NCI-H128 (cell line): Measurements from ENCODE around the gene KAT6B.
"Not testable (repeated sequence)": the region's sequence is repeated elsewhere in the genome, so short reads cannot be mapped to it uniquely, and the experiment has no call there.

Experiments
- DNase-seq: peaks from one replicate; lab custom pipeline; 2025; ENCODE audit not compliant: unreplicated experiment; lab: John Stamatoyannopoulos, UW

Gene KAT6B

DNA sequence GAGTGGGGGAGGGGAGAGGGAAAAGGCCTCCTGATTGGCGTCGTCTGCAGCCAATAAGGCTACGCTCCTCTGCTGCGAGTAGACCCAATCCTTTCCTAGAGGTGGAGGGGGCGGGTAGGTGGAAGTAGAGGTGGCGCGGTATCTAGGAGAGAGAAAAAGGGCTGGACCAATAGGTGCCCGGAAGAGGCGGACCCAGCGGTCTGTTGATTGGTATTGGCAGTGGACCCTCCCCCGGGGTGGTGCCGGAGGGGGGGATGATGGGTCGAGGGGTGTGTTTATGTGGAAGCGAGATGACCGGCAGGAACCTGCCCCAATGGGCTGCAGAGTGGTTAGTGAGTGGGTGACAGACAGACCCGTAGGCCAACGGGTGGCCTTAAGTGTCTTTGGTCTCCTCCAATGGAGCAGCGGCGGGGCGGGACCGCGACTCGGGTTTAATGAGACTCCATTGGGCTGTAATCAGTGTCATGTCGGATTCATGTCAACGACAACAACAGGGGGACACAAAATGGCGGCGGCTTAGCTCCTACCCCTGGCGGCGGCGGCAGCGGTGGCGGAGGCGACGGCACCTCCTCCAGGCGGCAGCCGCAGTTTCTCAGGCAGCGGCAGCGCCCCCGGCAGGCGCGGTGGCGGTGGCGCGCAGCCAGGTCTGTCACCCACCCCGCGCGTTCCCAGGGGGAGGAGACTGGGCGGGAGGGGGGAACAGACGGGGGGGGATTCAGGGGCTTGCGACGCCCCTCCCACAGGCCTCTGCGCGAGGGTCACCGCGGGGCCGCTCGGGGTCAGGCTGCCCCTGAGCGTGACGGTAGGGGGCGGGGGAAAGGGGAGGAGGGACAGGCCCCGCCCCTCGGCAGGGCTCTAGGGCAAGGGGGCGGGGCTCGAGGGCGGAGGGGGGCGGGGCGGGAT lies at the start of gene KAT6B:
Gene KAT6B (plus strand): TSS at position 459 of the 903 bp plus-strand sequence. CDS start 16,258 bp downstream, outside the sequence.
- DNase-seq: peak; percentile 97

DNA sequence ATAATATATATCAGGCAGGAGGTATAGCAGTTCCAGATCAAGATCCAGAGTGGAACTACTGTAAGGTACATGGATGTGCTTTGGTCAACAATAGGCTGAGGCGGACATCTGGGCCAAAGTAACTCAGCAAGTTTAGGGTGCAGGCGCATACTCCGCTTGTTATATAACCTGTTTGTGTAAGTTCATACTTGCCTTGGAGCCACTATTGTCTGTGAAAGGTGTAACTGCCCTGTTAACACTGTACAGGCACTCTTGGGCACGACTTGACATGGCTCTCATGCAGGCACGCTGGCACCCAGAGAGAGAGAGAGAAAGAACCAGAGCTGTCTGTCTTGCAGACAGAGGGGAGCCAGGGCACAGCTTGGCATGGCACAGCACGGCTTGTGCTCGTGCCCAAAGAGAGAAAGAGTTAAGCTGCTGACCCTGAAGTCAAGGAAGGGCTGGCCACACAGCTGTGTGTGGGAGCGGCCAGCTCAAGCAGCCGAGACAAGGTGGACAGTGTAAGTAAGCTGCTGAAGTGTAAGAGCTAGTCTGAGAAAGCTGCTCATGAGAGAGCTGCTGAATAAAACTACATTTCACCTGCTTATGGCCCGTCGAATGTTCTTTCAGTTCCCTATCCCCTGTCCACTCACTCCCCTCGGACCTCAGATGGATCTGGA lies 47.8 kb upstream of the KAT6B start:
- no peak for DNase-seq

DNA sequence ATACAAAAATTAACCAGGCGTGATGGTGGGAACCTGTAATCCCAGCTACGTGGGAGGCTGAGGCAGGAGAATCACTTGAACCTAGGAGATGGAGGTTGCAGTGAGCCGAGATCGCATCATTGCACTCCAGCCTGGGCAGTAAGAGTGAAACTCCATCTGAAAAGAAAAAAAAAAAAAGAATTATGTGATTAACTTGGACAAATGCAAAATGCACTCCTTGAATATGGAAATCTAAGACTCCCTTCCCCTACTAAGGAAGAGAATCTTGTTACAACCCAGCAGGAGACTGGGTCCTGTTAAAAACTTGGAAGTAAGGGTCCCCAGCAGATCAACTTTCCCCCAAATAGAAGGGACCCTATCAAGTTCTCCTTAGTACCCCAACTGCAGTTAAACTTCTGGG lies 44.5 kb upstream of the KAT6B start:
- not testable (repeated sequence) for DNase-seq

DNA sequence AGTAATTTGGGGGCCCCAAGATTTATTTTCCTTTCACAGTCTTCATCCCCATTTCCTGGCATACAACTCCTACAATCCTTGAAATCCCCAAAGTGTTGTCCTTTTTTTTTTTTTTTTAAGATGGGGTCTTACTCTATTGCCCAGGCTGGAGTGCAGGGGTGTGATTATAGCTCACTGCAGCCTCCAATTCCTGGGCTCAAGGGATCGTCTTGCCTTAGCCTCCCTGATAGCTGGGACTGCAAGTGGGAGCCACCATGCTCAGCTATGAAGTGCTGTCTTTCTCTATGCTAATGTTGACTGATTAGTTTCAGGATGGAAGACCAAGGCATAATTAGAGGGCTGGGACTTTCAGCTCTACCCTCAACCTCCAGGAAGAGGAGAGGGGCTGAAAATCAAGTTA lies 41.9 kb upstream of the KAT6B start:
- no peak for DNase-seq

DNA sequence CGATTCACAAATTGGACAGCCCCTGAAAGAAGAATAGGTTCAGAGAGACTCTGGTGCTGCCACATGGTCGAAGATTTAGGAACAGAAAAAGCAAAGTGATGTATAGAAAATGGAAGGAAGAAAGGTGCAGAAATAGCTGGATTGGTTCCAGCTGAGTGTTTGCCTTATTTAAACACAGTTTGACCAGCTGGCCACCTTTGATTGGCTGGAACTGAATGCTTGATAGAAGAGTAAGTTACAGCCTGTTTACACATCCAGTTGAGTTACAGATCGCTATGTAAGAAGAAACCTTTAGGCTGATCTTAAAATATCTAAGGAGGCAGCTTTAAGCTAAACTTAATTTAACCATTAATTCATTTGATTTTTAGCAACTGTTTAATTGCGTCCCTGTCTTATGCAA lies 40.3 kb upstream of the KAT6B start:
- no peak for DNase-seq

DNA sequence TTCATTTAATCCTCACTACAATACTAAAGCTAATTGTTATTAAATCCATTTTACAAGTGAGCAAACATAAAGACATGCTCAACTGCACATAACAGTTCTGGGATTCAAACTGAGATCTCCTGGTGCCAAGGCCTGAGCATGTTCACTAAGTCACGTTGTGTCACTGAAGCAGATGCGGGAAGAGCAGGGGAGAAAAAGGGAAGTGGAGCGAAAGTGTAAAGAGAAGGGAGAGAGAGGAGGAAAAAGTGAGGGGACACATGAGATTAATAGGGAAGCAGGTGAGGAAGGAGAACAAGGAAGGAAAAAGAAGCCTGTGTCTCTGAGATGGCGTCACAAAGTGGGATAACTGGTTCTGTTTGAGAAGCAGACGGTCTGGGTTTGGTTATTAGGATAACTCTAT lies 38.9 kb upstream of the KAT6B start:
- no peak for DNase-seq

DNA sequence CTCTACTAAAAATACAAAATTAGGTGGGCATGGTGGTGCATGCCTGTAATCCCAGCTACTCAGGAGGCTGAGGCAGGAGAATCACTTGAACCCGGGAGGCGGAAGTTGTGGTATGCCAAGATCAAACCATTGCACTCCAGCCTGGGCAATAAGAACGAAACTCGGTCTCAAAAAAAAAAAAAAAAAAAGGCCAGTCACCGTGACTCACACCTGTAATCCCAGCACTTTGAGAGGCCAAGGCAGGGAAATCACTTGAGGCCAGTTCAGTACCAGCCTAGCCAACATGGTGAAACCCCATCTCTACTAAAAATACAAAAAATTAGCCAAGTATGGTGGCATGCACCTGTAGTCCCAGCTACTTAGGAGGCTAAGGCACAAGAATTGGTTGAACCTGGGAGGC lies 34.4 kb upstream of the KAT6B start:
- DNase-seq: not testable (repeated sequence)

DNA sequence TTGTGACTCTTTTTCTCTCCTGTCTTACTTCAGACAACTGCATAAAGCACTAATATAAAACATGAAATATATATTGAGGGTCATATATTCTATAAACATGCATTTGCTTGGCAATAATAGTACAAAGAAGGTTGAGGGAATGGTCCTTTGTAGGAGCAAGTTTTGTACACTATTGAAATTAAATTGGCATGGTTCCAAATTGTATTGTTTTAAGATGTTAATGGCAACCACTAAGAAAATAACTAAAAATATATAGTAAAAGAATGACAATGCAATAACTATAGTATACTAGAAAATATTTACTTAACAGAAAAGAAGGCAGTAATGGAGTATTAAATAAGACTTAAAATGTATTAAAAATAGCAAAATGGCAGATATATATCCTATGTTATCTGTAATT lies 33.7 kb upstream of the KAT6B start:
- DNase-seq: no peak

DNA sequence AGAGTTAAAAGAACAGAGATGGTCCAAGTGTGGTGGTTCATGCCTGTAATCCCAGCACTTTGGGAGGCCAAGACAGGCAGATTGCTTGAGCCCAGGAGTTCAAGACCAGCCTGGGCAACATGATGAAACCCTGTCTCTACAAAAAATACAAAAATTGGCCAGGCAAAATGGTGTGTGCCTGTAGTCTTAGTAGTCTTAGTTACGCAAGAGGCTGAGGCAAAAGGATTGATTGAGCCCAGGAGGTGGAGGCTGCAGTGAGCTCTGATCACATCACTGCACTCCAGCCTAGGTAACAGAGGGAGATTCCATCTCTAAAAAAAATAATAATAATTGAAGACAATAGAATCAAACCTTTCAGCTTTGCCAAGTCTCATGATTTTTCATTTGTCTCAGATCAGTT lies 33.2 kb upstream of the KAT6B start:
- DNase-seq: not testable (repeated sequence)

DNA sequence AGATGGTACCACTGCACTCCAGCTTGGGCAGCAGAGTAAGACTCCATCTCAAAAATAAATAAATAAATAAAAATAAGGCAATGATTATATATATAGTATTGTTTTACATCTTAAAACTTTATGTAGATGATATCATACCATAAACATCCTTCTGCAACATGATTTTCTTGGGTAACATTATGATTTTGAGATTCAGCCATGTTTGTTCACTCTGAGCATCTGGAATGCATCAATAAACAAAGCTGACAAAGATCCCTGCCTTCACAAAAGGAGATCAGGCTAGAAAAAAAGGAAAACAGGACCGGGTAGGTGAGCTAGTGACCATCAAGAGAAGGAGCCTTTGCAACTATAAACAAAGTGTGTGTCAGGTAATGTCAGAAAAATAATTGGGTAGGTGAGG lies 31.9 kb upstream of the KAT6B start:
- DNase-seq: no peak

DNA sequence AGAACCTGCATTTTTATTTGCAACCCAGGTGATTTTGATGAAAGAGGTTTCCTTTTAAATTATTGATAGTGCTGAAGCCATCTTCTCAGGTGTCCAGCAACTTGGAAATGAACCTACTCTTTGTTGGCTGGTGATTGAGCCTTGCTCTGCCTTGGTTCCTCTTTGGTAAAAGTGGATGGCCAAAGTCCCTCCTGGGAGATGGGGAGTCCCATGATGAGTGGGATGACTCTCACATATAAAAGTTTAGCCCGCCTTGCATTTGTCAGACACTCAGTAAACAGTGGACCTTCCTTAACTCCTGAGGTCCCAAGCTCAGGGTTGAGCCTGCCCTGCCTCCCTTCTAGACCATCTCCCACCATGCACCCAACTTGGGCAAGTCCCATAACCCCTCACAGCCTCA lies 28.9 kb upstream of the KAT6B start:
- no peak for DNase-seq

DNA sequence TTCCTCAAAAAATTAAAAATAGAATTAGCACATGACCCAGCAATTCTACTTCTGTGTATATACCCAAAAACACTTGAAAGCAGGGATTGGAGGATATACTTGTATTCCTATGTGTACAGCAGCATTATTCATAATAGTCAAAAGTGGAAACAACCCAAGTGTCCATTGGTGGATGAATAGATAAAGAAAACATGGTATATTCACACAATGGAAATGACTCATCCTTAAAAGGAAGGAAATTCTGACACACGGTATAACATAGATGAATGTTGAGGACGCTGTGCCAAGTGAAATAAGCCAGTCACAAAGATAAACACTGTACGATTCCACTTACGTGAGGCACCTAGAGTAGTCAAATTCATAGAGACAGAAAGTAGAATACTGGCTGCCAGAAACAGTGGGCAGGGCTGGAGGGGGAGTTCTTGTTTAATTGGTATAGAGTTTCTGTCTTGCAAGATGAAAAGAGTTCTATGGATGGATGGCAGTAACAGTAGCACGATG lies 26.6 kb upstream of the KAT6B start:
- DNase-seq: no peak

DNA sequence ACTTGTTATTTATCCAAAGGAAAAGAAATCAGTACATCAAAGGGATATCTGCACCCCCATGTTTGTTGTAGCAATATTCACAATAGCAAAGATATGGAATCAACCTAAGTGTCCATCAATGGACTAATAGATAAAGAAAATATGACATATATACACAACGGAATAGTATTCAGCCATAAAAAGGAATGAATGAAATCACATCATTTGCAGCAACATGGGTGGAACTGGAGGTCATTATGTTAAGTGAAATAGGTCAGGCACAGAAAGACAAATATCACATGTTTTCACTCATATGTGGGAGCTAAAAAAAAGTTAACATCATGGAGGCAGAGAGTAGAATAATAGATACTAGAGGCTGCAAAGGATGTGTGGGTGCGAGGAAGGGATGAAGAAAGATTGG lies 25.0 kb upstream of the KAT6B start:
- no peak for DNase-seq

DNA sequence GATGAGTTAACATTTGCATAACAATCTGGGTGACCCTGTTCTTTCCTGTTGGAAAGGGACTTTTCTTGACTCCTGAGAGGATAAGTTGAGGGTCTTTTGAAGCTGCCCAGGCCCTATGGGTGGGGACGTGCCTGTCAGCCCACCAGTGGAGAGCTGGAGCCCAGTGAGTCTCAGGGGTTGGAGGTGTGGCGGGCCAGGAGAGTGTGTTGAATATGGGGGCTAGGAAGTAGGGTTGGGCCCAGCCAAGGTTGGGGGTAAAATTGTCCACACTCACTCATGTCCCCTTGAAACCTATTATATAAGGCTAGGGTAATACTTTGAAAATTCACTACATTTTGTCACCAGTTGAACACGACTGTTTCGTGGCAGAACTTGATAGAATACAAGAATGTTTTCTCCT lies 17.9 kb upstream of the KAT6B start:
- DNase-seq: no peak

DNA sequence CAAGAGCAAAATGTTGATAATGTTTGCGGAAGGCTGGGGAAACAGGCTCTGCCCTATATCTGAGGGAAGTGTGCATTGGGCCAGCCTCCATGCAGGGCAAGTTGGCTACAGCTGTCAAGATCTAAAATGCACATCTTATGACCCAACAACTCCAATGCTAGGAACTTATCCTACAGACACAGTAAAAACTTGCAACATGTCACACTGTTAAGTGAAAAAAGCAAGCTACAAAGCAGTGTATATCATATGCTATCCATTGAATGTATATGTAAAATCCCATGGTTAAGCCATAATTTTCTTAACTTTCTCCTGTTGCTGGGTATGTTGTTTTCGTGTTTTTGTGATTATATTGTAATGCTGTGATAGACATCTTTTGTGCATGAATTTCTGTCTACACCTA lies 16.3 kb upstream of the KAT6B start:
- no peak for DNase-seq

DNA sequence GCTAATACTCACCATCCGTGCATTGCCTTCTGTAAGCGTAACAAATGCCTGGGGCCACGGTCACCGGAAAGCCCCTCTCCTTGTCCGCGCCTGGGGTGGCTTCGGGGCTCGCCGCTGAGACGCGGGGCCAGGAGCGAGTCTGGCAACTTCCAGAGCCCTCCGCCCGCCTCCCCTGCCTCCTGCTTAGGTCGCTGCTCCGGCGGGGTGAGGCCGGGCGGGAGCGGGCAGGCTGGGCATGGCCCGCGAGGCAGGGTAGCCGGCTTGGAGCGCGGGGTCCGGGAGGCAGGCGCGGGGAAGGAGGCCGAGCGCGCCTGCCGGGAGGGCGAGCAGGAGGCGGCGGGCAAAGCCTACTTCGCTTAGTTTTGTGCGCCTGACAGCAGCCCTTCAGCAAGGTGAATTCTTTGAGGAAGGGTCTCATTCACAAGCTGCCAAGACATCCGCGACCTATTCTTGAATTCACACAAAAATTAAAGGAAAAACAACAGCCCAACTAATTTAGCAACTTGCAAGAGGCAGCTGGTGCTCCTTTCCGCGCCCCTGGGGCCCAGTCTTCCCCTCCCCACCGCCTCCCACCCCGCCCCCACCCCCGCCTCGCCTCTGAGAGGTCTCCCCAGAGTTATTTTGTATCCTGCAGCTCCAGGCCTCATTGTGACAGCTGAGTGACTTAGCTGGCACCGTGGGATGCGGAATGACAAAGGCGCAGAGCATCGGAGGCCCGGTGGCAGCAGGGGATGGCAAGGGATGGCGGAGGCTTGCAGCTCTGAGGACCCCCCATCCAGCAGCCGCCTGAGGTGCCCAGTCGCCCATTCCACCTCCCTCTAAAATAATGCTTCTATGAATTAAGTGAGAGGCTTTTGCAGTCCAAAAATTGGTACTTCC lies 12.8 kb upstream of the KAT6B start:
- no peak for DNase-seq

DNA sequence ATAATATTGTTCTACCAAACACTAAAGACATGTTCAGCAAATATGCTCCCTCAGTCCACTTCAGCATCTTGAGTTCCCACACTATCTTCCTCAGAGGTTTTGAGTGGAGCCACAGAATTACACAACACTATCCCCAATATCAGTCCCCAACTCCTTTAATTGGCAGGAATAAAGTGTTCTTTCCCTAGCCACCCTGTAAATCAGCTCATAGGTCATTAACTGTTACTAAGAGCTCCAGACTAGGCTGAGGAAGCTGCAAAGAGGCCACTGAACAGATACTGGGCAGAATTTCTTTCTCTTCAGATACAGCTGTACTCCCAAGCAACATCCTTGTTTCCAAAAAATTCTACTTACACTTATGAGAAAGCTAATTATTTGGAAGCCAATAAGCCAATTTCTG lies 11.6 kb upstream of the KAT6B start:
- DNase-seq: no peak

DNA sequence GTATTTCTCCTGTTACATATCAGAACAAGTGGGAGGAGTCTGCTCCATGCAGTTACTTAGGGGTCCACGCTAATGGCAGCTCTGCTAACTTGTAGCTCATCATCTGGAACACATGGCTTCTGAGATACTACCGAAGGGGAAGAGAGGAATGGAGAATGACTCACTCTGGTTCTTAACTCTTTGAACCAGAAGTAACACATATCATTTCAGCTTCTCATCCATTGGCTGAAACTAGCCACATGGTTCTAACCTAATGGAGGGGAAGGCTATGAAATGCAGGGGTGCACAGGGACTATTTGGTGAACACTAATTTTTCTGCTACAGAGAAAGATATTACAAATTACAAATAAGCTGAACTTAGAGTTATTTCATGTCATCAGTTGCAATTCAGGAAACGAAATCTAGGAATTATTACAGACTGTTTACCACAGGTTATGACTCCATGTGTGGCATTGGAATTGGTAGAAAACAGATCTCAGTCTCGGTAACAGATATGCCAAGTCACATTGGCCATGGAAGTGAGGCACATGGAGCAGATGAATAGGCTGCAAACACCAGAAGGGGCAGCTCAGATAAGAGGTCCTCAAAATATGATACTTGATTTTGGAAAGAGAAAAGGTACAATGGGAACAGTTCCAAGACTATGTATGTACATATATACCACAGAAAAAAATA lies 9.4 kb upstream of the KAT6B start:
- DNase-seq: no peak

DNA sequence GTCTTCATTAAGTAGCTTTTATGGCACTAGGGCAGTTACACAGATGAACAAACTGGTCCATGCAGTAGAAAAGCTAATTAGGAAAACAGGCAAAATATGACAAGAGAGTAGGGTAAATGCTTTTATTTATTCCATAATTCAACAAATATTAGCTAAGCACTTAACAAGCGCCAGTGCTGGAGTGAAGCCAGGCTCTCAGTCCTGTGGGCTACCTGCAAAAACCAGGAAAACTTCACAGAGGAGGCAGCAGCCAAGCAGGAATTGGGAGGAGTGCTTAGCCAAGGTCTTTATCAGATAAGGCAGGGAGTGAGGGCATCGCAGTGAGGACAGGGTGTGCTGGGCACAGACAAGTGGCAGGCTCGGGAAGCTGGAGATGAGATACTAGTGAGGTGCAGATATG lies 4.9 kb upstream of the KAT6B start:
- DNase-seq: no peak

DNA sequence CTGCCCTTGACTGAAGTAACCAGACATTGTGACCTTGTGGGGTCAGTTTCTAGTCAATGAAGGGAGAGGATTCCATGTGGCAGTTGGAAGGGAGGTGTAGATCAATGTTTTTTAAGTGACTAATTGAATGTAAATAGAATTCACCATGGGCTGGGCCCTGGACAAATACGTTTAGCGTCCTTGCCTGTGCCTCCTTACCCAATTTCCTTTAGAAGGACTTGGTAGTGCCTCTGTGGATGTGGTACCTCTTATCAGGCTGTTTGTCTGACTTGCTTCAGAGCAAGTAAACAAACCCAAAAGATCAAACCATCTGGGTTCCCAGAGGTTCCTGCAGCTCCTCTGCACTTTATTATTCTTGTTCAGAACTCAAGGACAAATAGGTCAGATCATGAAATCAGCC lies 4.3 kb upstream of the KAT6B start:
- no peak for DNase-seq
